Measurements from ENCODE around the gene LRRC61. TPM values are rescaled to one million over a fixed set of nuclear protein-coding genes. Genes with fewer than 3 reads are reported as not detected.
A peak's percentile ranks its signal among the peaks of the same experiment; 100 is the strongest.
"Not testable (repeated sequence)": the region's sequence is repeated elsewhere in the genome, so short reads cannot be mapped to it uniquely, and the experiment has no call there.

LRRC61 gene
- polyA plus RNA-seq, 5 donors, result 15.0 to 22.7 (median 18.5) TPM

DNA sequence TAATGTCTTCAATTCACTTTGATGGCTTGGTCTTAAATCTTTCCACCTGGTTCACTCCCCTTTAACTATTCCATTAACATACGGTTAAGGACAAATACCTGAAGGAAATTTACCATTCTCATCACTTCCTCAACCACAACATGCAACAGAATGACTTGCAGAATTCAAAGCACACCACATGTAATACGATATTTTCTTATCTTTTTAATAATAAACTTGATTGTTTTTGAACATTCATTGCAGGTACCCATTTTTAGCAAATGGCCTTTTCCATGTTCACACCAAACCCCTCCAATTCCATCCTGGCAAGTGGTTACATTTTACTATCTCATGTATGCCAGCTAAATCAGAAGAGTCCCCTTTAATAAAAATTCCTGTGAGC is 17.3 kb upstream of the LRRC61 start:
- not testable (repeated sequence) for DNase-seq

DNA sequence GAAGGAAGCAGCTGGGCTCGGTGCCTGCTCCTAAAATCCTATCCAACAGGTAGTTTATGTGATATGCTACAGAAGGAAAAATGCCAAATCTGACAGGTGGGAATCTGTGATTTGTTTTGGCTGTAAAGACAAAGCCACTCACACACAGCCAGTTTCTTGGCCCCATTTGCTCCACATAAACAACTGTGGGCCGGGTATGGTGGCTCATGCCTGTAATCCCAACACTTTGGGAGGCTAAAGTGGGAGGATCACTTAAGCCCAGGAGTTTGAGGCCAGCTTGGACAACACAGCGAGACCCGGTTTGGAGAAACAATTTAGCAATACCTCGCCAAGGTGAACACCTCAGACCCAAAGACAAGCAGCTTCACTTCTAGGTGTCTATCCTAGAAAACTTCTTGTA is 16.8 kb upstream of the LRRC61 start:
- DNase-seq, result not testable (repeated sequence)

DNA sequence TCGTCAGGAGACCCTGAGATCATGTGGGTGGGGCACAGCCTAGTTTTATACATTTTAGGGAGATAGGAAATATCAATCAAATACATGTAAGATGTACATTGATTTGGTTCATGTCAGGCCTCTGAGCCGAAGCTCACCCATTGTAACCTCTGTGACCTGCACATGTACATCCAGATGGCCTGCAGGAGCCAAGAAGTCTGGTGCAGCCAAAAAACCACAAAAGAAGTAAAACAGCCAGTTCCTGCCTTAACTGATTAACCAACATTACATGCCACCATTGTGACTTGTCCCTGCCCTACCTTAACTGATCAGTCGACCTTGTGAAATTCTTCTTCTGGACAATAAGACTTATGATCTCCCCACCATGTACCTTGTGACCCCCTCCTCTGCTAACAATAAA is 16.0 kb upstream of the LRRC61 start:
- DNase-seq, result no peak

DNA sequence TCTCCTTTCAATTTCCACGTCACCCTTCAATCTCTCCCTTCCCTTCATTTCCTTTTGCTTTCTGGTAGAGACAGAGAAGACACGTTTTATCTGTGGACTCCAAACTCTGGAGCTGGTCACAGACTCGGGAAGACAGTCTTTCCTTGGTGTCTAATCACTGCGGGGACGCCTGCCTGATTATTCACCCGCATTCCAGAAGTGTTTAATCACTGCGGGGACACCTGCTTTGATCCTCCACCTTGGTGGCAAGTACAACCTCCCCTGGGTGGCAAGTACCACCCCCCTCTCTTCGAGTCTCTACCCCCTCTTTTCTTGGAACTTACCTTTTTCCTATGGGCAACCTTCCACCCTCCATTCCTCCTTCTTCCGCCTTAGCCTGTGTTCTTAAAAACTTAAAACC is 15.3 kb upstream of the LRRC61 start:
- no peak for DNase-seq

DNA sequence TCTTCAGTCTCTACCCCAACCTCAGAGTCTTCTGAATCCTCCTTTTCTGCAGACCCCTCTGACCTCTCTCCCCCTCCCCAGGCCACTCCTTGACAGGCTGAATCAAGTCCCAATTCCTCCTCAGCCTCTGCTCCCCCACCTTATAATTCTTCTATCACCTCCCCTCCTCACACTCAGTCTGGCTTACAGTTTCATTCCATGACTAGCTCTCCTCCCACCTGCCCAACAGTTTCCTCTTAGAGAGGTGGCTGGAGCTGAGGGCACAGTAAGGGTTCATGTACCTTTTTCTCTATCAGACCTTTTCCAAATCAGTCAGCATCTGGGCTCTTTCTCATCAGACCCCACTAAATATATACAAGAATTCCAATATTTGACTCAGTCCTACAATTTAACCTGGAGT is 14.6 kb upstream of the LRRC61 start:
- no peak for DNase-seq

DNA sequence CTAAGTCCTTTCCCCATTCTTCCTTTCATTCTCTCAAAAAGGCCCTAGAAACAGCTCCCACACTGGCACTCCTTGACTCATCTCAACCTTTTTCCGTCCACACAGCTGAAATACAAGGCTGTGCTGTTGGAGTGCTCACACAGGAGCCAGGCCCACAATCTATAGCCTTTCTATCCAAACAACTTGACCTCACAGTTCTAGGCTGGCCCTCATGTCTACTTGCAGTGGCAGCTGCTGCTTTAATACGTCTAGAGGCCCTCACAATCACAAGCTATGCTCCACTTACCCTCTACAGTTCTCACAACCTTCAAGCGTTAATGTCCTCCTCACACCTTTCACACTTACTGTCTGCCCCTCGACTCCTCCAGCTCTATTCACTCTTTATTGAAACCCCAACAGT is 12.0 kb upstream of the LRRC61 start:
- no peak for DNase-seq

DNA sequence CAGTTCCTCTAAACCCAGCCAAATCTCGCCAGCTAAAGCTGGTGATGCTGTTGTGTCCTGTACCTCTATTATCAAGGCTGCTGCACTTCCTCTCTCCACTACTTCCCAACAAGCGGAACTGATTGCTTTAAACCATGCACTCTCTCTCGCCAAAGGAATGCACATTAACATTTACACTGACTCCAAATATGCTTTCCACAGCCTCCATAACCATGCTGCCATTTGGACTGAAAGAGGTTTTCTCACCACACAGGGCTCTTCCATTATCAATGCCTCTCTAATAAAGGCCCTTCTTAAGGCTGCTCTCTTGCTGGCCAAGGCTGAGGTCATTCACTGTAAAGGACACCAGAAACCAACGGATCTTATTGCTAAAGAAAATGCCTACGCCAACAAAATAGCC is 11.4 kb upstream of the LRRC61 start:
- DNase-seq, result no peak

DNA sequence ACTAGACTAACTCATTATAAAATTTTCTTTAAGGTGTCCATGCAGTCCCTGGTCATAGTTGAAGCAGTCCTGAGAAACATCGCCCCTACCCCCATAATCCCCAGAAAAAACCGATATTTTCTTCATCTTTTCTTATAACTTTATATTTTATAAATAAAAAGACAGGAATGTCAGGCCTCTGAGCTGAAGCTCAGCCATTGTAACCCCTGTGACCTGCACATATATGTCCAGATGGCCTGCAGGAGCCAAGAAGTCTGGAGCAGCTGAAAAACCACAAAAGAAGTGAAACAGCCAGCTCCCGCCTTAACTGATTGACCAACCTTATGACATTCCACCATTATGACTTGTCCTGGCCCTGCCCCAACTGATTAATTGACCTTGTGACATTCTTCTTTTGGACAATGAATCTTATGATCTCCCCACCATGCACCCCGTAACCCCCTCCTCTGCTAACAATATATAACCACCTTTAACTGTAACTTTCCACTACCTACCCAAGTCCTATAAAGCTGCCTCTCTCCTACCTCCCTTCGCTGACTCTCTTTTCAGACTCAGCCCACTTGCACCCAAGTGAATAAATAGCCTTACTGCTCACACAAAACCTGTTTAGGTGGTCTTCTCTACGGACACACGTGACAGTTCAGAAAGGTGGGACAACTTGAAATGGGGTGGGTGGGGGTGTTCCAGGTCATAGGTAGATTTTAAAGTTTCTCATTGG is 10.3 kb upstream of the LRRC61 start:
- not testable (repeated sequence) for DNase-seq

DNA sequence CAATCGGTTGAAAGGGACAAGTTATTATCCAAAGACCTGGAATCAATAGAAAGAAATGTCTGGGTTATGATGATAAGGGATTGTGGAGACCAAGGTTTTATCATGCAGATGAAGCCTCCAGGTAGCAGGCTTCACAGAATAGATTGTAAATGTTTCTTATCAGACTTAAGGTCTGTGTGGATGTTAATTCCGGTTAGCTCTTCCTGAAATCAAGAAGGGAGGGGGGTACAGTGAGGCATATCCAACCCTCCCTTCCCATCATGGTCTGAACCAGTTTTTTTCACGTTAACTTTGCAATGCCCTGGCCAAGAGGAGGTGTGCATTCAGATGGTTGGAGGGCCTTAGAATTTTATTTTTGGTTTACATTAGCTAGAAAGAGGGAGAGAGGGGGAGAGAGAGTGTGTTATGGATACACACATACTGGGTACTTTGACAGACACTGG is 9.8 kb upstream of the LRRC61 start:
- no peak for DNase-seq

DNA sequence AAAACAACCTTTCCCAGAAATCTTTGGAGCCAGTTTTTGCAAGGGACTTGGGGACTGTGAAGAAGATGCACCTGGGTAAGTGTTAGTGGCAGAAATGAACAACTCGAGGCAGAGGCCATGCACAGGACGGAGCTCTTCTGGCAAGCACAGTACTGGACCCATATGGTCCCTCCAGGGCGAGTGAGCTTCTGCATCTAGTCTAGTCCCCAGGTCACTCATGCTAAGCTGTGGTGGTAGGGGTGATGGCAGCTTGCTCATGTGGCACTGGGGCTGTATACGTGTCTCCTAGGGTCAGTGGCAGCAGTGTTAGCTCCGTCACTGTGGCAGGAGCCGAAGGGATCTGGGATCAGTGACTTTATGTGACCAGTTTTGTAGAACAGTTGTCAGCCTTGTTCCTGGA is 9.3 kb upstream of the LRRC61 start:
- no peak for DNase-seq

DNA sequence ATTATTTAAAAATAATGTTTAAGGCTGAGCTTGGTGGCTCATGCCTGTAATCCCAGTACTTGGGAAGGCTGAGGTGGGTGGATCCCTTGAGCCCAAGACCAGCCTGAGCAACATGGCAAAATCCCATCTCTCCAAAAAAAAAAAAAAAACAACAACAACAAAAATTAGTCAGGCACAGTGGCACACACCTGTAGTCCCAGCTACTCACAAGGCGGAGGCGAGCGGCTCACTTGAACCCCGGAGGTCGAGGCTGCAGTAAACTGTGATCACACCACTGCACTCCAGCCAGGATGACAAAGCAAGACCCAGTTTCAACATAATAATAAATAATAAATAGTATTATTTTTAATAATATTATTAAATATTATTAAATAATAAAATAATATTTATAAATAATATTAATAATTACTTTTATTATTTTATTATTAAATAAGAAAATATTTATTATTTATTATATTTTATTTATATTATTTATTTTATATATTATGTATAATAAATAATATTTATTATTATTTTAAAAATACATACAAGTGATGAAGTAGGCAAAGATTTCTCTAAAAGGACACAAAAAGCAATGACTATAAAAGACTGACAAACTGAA is 8.4 kb upstream of the LRRC61 start:
- no peak for DNase-seq

DNA sequence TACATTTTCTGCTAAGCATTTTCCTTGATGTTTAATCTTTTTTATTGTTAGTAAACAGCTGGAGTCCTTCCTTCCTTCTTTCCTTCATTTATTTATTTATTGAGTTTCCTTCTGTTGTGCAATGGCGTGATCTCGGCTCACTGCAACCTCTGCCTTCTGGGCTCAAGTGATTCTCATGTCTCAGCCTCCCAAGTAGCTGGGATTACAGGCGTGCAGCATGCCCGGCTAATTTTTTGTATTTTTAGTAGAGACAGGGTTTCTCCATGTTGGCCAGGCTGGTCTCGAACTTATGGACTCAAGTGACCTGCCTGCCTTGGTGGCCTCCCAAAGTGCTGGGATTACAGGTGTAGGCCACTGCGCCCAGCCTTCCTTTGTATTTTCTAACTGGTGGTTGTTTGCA is 6.2 kb upstream of the LRRC61 start:
- not testable (repeated sequence) for DNase-seq

DNA sequence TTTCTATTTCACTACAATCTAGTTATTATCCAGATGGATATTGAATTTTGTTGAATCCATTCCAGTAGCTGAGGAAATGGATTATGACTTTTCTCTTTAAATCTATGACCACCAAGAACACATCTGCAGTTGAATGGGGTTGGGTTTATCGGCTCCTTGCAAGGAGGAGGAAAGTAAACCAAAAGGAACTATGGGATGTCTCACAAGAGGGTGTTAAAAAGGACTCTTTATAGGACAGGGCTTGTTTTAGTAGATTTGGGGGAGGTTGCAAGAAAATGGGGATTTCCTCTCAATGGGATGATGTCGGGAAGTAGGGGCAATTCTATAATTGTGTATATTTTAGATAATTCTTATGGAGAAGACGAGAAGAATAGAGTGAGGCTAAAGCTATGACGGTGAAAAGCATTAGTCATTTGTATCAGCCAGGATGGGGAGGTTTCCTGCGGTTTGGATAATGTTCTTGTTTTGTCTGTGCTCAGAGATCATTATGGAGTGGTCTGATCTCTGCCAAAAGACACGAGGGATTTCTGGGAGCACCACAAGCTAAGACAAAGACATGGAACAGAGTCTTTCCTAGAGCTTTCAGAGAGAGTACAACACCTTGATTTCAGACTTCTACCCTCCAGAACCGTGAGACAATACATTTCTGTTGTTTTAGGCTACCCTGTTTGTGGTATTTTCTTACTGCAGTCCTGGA is 5.3 kb upstream of the LRRC61 start:
- DNase-seq, result no peak

DNA sequence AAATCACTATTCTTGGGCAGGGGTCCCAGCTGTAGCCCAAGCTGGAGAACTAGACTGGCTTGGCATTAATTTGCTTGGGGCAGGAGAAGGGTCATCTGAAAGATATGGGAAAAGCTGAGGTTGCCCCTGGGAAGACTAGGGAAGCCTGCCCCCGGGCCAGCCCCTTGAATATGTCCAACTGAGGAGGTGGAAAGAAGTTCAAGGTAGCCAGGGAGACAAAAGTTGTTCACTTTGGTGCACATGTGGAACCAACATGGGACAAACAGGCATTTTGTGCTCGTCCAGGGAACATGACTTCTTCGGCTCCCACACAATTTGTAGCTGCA is 1.4 kb upstream of the LRRC61 start:
- no peak for DNase-seq

DNA sequence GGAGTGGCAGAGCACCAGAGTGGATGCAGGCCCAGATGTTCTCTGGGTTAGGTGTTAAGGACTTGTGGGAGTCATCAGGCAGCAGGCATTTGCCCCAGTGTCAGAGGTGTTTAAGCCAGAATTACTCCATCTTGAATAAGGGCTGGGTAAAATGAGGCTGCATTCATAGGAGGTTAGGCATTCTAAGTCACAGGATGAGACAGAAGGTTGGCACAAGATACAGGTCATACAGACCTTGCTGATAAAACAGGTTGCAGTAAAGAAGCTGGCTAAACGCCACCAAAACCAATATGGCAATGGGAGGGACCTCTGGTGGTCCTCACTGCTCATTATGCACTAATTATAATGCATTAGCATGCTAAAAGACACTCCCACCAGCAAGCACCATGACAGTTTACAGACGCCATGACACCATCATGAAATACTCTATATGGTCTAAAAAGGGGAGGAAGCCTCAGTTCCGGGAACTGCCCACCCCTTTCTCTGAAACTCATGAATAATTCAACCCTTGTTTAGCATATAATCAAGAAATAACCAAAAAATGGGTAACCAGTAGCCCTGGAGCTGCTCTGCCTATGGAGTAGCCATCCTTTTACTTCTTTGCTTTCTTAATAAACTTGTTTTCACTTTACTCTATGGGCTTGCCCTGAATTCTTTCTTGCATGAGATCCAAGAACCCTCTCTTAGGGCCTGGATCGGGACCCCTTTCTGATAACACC is 882 bp upstream of the LRRC61 start:
- no peak for DNase-seq

DNA sequence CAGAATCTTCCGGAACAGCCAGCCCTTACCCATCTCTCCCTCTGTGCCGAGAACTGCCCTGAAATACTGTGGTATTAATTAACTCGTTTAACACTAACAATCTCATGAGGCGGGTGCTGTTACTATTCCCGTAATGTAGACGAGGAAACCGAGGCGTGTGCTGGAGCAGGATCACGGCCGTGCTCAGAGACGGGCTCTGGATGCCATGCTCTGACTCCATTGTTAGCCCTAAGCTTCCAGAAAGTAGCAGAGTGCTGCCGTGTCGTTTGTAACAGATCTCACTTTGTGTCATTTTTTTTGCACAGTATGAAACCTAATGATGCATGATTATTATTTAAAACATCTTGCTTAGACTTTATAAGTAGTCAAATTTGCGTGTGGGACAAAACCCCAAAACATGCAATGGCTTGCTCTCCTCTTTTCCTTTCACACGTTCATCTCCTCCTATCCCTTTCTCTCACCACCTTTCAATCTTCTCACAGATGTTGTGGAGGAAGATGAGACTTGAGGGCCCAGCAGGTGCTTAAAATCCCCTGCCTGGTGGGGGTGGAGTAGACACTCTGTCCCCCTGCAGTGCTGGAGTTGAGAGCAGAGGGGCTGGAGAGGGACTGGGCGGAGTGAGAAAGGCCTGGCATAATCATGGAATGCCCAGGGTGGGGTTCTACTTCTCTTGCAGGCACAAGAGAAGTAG is 672 bp downstream of the LRRC61 start:
- DNase-seq, result peak in 1 of 2 donors; percentile 23

DNA sequence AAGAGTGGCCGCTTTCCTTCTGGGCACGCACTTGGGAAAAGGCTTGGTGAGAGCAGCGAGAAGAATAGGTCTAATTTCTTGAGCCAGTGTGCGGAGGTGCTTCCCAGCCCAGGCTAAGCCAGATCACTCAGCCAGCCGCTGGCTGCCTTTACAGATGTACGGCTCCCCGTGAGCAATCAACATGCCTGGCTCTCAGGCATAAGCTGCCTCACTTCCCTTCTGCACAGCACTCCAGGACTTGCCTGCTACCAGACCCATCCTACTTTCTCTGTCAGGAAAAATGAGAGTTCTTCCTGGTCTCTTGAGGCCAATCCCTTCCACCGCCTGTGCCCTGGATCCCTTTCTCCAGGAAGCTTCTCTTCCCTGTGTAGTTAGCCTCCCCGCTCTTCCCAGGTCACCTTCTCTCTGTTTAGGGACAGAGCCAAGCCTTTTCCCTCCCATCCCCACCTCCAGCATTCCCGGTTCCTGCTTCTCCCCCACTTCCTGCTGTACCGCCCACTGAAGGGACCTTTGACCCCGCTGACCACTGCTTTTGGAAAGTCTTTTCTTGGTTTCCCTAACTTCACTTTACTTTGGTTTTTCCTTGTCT is 1.3 kb downstream of the LRRC61 start:
- DNase-seq, result no peak

DNA sequence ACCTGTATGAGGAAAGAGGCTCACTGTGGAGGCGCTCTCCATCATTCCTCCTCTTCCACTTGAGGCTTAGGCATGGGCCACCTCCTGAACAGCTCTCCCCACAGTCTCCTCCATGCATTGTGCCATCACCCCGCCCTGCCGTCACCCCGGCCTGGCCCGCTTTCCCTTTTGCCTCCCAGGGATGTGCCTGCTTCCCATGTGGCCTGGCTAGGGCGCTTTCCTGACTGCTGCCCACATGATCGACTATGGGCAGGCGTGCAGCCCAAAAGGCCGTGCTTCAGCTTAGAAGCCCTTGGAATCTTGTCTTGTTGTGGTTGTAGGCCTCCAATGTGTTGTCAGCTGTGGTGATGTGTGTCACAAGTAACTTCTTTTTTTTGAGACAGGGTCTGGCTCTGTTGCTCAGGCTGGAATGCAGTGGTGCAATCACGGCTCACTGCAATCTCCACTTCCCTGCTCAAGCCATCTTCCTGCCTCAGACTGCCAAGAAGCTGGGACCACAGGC is 2.0 kb downstream of the LRRC61 start:
- DNase-seq, result peak in 1 of 2 donors; percentile 75

DNA sequence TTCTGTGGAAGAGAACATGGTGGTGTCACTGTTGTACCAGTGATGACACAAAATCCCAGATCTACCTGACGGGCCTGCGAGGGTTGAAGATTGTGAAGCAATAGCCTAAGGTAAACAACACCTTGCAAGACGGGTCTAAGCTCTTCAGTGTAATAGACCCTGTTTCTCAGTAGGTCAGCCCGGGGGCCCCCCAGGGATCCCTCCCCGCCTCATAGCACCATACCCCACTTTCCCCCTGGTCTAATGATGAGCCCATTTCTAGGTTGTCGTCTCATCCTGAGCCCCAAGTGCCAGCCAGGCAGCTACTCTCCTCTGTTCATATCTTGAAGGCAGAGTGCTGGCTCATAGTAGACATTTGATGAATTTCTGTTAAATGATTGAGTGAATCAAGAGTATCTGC is 2.7 kb downstream of the LRRC61 start:
- no peak for DNase-seq

DNA sequence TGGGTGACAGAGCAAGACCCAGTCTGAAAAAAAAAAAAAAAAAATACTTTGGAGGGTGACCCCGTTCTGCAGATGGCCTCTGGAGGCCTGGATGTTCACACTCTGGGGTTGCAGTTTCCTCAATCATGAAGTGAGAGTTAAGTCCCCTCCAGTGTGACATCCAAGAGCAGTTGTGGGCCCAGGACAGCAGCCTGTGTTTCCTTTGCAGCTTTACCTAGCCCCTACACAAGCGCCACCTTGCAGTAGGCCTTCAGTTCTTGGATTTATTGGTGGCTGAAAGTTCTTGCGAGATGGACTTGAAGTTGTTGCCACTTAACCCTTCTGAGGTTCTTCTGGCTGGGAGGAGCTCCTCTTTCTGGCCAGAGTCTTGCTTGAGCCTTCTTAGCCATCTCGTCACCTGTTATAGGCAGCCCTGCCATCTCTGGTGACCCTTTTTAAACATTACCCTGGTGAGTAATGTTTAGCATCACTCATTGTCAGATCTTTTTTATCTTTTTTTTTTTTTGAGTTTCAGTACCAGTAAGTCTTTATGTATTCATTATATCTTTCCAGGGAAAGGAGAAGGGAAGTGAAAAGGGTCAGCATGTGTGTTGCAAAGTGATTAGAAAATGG is 3.6 kb downstream of the LRRC61 start:
- no peak for DNase-seq

DNA sequence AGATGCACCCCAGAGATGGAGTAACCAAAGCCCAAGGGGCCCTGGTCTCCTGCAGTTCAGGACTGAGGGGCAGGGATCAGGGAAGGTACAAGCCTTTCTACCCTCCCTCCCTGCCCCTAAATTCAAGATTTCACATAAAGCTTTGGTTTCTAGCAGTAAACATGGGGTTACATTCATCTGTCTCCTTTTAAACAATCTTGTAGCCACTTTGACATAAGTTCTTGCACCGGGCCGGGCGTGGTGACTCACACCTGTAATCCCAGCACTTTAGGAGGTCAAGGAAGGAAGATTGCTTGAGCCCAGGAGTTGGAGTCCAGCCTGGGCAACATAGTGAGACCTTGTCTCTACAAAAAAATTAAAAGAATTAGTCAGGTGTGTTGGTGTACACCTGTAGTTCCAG is 4.2 kb downstream of the LRRC61 start:
- no peak for DNase-seq

Data from right lung (tissue), 5 donors.